ENCODE data around the gene MFSD11. TPM values are rescaled to one million over a fixed set of nuclear protein-coding genes. Genes with fewer than 3 reads are reported as not detected.

MFSD11 gene
- total and polyA plus RNA-seq, 2 donors (not counting 3 experiments of a cell fraction or from before 2014, with no cell fraction given): 23.5 to 35.2 TPM

DNA sequence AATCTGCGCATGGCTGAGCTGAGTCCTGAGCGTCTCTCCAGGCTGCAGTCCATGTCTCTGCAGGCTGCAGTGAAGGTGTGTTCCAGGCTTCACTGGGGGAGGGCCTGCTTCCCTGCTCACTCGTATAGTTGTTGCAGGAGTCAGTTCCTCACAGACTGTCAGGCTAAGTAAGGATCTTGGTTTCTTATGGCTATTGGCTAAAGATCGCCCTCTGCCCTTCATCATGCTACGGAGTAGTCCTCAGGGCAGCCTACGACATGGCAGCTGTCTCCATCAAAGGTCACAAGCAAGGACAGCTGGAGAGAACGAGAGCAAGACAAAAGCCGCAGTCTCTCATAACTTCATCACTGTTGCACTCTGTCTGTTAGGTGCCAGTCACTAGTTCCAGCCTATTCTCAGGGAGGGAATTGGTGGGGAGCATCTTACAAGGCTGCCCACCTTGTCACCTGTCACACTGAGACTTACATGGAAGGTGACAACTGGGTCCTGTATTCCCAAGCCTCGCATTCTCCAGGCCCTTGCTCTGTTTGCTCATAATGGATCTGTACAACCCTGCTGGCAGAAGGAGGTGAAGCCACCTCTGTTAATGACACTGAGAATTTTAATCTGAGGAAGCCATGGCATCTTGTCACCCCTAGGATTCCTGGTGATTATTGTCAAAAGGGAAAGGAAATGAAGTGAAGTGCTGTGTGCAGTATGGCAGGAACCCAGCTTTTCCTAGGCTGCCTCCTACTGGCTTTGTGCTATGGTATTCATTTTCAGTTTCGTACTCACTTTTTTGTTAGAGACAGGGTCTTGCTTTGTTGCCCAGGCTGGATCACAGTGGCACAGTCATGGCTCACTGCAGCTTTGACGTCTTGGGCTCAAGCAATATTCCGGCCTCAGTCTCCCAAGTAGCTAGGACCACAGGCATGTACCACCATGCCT, 43.4 kb downstream of the MFSD11 start:
- FAIRE-seq (no peak), DNase-seq (ENCODE audit: low read depth, low spot score) (no peak)
- Histone ChIP-seq H3K4me1 (ENCODE audit: control insufficient read depth, extremely low read depth, insufficient read depth, low read length) (peaks cover 6% of the 10 kb centered on the region), H2AFZ (ENCODE audit: low read depth, low read length) (no peak overlapping the region), H4K20me1 (replicated peaks; ENCODE audit: control insufficient read depth, extremely low read depth, insufficient read depth, low read length) (no peaks in the 10 kb centered on the region), H3K9me3 (replicated peaks; ENCODE audit: control insufficient read depth, insufficient read depth, low read length) (no peaks in the 10 kb centered on the region), H3K27ac (ENCODE audit: insufficient read depth, low read depth, low read length) (no peak overlapping the region), H3K4me3 (replicated peaks in 1 of 3; ENCODE audit: insufficient read depth in 1 of 3, low read depth in 1 of 3, low read length in 3 of 3) (no peak overlapping the region), H3K4me2 (ENCODE audit: insufficient read depth, low read length) (no peak overlapping the region), H3K9ac (replicated peaks; ENCODE audit: extremely low read depth, insufficient read depth, low read length) (no peak overlapping the region), H3K79me2 (ENCODE audit: control insufficient read depth, insufficient read depth, low read length) (no peaks in the 10 kb centered on the region), H3K36me3 (ENCODE audit: control insufficient read depth in 2 of 2, extremely low read depth in 1 of 2, insufficient read depth in 2 of 2, low read length in 2 of 2) (peaks cover 0 to 8% of the 10 kb centered on the region in 2 experiments), H3K9me1 (replicated peaks; ENCODE audit: control insufficient read depth, extremely low read depth, insufficient read depth, low read length) (no peaks in the 10 kb centered on the region), H3K27me3 (ENCODE audit: control insufficient read depth in 2 of 2, insufficient read depth in 2 of 2, low read length in 2 of 2) (no peaks in the 10 kb centered on the region)
- POLR2A ChIA-PET: no interaction called here
- CTCF ChIA-PET: interaction anchor here (1.4 kb wide), 1 partner anchor 9 kb away, joined by 4 read pairs; no protein-coding TSS in a partner anchor
- no TSS peak for BruUV-seq (replicated peaks)
- dilution Hi-C loops (cut with MboI; ENCODE audit: extremely low pct_ligation_motif_present, low sequenced_read_pairs) (no loop called here), intact Hi-C loops (cut with micrococcal nuclease) (no loop called here)
- TF ChIP-seq JUN (IDR thresholded peaks at IDR 0.05; ENCODE audit: borderline replicate concordance, insufficient read depth, insufficient read length, low read depth) (no peak), MYC (IDR thresholded peaks at IDR 0.05; ENCODE audit: low read depth, low read length) (no peak), GATA2 (IDR thresholded peaks at IDR 0.05; ENCODE audit: insufficient read depth, insufficient read length, low read depth, low read length) (no peak), POLR2A (IDR thresholded peaks at IDR 0.05; ENCODE audit: low read depth, low read length) (no peak), FOS (IDR thresholded peaks at IDR 0.05; ENCODE audit: borderline replicate concordance, insufficient read depth, low read length) (no peak), CTCF (IDR thresholded peaks at IDR 0.05; ENCODE audit: extremely low read depth in 1 of 2, insufficient read depth in 1 of 2, low read depth in 1 of 2, low read length in 2 of 2) (no peak), POLR2AphosphoS5 (IDR thresholded peaks at IDR 0.05; ENCODE audit: insufficient read depth, low read depth, low read length) (no peak), MAX (IDR thresholded peaks at IDR 0.05; ENCODE audit: insufficient read depth, insufficient read length) (no peak), EZH2 (IDR thresholded peaks at IDR 0.05; ENCODE audit: borderline replicate concordance, low read depth, low read length, severe bottlenecking) (no peak)
